HEK293T (cell line): Measurements from ENCODE around the gene PPP2R3A.

Experiments
- ARNT ChIP-seq: fragments of 450-650 bp; IDR thresholded peaks from 2 replicates; pipeline ENCODE4 v1.6.1; 2017; ENCODE audit warnings: mild to moderate bottlenecking
- BHLHE40 ChIP-seq: fragments of 450-650 bp; IDR thresholded peaks from 2 replicates; pipeline ENCODE4 v1.6.1; 2016; ENCODE audit warnings: mild to moderate bottlenecking, moderate library complexity, borderline replicate concordance
- CTBP1 ChIP-seq: fragments of 450-650 bp; IDR thresholded peaks from 2 replicates; pipeline ENCODE4 v1.6.1; 2016; ENCODE audit warnings: borderline replicate concordance
- ELF4 ChIP-seq: fragments of 450-650 bp; IDR thresholded peaks from 2 replicates; pipeline ENCODE4 v1.6.1; 2017; ENCODE audit warnings: antibody characterized with exemption
- FOXA1 ChIP-seq: fragments of 450-650 bp; IDR thresholded peaks from 2 replicates; pipeline ENCODE4 v1.6.1; 2016; ENCODE audit warnings: mild to moderate bottlenecking
- FOXK2 ChIP-seq: fragments of 450-650 bp; IDR thresholded peaks from 2 replicates; pipeline ENCODE4 v1.6.1; 2016; ENCODE audit warnings: mild to moderate bottlenecking
- FOXM1 ChIP-seq: fragments of 450-650 bp; IDR thresholded peaks from 2 replicates; pipeline ENCODE4 v1.6.1; 2017; ENCODE audit warnings: mild to moderate bottlenecking, borderline replicate concordance
- HDGF ChIP-seq: fragments of 450-650 bp; IDR thresholded peaks from 2 replicates; pipeline ENCODE4 v1.6.1; 2017; ENCODE audit warnings: antibody characterized with exemption, borderline replicate concordance
- L3MBTL2 ChIP-seq: fragments of 450-650 bp; conservative IDR thresholded peaks from 2 replicates; pipeline ENCODE4 v1.6.1; 2016; ENCODE audit warnings: mild to moderate bottlenecking
- NFRKB ChIP-seq: fragments of 450-650 bp; IDR thresholded peaks from 2 replicates; pipeline ENCODE4 v1.6.1; 2016; ENCODE audit warnings: mild to moderate bottlenecking, moderate library complexity
- SP1 ChIP-seq: fragments of 450-650 bp; IDR thresholded peaks from 2 replicates; pipeline ENCODE4 v1.6.1; 2017
- SUZ12 ChIP-seq: fragments of 450-650 bp; IDR thresholded peaks from 2 replicates; pipeline ENCODE4 v1.6.1; 2016; ENCODE audit warnings: mild to moderate bottlenecking
- TARDBP ChIP-seq: fragments of 450-650 bp; IDR thresholded peaks from 2 replicates; pipeline ENCODE4 v1.6.1; 2016
- ZNF384 ChIP-seq: fragments of 450-650 bp; IDR thresholded peaks from 2 replicates; pipeline ENCODE4 v1.6.1; 2016

GRCh38 chr3:135995766-135996165, 30.2 kb downstream of the PPP2R3A start:
- TF ChIP-seq SP1 (no peak), BHLHE40 (no peak), HDGF (no peak), CTBP1 (no peak), ELF4 (no peak), ARNT (no peak), FOXM1 (no peak), NFRKB (no peak), FOXA1 (no peak), FOXK2 (no peak), SUZ12 (no peak), ZNF384 (no peak), TARDBP (no peak), L3MBTL2 (no peak)
